Brain pericyte (primary cell): Measurements from ENCODE around the gene MOB2.

Source experiments
- DNase-seq: peaks from one replicate; pipeline ENCODE4 v3.0.0-alpha.2; 2012; ENCODE audit warnings: low read depth, low spot score

The MOB2 gene

GRCh38 chr11:1486054-1486825 is at the start of gene MOB2:
MOB2 (minus strand) TSS chr11:1486779; CDS start chr11:1486556, 223 bp downstream.
- DNase-seq: no peak

GRCh38 chr11:1534682-1535081 is 48.1 kb upstream of the MOB2 start:
- no peak for DNase-seq

DNA sequence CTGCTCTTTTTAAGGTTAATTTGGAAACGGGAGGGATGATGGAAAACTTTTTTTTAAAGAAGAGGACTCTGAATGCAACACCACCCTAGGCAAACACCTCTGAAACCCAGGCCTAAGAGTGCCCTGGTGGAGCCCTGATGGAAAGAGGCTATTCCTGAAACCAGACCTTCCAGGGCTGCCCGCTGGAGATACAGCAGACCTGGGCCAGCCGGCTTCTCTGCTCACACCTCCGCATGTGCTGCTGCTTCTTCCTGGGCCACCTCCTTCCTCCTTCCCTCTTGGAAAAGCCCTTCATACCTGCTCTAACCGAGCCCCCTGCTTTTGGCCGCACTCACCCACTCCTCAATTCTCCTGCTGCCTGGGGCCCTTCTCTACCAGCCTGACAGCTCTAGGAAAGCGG is 47.6 kb upstream of the MOB2 start:
- no peak for DNase-seq

- DNase-seq: no peak
These were observed 46.8 kb upstream of the MOB2 start for GRCh38 chr11:1533342-1533725.

DNA sequence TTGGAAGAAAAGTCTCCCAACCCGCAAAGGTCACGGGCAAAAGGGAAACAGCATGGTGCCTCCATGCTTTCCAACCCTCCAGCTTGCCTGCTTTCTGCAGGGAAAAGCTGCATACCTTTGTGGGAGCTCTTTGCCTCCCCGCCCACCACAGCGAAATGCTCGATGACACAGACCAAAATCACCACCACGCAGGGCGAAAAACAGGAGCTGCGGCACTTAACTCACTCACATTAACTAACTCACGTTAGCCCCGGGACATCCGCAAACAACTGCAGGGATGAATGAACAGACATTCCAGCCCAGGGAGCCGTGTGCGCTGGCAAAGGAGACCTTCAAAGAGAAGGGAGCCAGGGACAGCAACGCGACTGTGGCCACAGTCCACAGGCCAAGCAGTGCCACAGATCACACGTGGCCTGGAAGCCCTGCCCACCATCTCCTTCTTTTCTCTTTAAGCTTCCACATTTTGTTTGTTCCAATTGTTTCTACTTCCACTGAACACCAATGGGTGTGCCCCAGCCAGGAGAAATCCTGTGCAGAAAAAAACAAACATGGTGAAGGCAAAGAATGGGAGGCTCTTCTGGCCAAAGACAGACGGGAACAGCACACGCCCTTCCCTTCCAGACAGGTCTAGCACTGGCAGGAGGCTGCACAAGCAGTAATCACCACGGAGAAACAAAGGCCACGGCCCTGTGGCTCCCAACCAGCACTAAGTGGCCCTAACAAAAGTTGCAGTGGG is 46.2 kb upstream of the MOB2 start:
- DNase-seq: no peak

DNA sequence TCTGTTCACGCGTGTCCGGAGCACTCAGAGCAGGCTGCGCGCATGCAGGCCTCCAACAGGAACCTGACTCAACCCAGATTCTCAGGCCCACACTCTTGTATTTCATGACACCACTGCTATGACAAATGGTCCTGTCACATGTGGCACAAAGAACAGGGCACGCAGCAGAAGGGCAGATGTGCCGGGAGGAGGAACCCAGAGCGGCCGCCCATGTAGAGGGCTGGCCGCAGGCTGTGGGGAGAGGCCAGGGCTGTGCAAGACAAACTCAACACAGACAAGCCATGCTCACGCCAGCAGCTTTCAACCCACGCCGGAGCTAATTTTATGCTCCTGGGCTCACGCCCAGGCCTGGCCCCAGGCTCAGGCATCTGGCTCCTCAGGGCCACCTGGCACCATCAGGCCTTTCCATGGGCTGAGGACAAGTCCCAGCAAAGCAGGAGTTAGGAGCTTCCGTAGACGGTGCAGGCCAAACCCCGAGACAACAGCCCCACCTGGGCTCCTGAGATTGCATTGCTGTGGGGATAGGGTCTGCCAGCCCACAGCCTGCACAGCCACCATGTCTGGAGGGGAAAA is 45.5 kb upstream of the MOB2 start:
- DNase-seq: no peak

GRCh38 chr11:1531449-1532013 is 45.0 kb upstream of the MOB2 start:
- DNase-seq: no peak

DNA sequence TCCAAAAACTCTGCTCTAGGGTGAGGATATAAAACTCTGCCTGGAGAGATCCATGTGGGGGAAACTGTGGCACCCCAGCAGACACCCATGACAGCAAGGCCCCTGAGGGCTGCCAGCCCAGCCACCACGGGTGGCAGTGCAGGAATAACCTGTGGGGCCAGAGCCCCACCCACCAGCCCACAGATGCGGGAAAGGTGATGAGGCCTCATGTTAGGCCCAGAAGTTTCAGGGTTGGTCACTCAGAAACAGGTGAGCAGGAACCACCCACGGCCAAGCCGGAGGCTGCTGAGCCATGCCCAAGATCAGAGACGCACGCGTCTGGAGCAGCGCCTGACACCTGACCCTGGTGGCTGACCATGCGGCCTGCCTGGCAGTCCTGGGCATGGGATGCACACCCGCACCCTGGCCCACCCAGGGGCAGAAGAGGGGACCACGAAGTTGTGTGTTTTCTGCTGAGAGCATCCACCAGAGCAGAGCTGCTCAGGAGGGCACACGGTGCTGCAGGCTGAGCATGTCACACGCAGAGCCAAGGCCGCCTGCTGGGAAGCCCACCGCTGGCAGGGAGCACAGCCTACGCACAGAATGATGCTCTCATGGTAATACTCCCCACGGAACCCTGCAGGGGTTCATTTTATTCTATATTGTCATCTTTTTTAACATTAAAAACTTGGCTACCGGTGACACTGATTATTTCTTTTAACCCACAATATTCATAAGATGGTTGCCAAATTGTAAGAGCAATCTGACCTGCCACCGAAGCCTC is 44.3 kb upstream of the MOB2 start:
- DNase-seq: no peak

DNA sequence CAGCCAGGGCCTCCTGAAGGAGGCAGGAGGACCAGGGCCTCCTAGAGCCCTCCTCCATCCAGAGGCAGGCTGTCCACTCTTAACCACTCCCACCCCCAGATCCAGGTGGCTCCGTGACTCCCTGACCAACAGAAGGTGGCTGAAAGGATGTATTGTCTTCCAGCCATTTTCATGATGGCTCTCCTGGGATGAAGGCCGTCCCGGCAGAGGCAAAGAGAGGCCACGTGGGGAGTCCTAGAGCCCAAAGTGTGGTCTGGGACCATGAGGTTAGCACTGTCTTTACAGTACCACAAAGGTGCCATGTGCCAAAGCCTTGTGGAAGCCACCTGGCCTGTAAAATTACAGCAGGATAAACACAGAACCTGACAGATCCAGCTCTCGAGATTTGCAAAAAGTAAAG is 43.2 kb upstream of the MOB2 start:
- DNase-seq: no peak

GRCh38 chr11:1529286-1529685 is 42.7 kb upstream of the MOB2 start:
- DNase-seq: no peak

DNA sequence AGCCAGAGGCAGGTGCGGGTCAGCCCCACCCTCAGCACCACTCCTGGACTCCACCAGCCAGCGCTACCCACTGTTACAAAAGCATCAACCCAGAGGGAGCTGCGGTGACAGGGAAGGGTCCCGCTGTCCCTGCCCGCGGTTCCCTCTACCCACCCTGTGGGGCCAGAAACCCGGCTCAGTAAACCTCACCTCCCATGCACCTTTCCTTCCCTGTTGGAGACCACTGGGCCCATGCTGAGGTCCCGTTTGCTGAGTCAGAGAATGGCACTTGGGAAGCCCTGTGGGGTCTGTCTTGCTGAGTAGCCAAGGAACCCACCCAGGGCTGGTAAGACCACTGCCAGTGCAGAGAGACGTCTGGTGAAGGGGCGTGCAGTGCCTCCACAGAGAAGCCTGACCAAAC is 42.1 kb upstream of the MOB2 start:
- no peak for DNase-seq

DNA sequence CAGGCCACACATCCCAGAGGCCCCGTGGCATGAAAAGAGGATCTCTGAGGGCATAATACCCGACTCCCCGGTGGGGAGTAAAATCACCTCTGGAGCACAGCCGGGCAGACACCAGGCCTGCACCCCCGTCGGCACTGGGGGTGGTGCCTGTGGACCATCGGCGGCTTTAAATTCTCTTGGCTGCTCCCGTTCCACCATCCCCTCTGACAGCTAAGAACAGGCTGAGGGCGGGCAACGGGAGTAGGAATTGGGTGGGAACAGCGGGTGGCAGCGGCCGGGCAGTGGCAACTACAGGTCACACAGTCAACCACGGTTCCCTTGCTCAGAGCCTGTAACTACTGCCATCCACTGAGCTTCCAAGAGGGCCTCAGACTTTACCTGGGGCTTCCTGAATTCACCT is 40.2 kb upstream of the MOB2 start:
- no peak for DNase-seq

- no peak for DNase-seq
These were observed 37.2 kb upstream of the MOB2 start for GRCh38 chr11:1523779-1524178.

DNA sequence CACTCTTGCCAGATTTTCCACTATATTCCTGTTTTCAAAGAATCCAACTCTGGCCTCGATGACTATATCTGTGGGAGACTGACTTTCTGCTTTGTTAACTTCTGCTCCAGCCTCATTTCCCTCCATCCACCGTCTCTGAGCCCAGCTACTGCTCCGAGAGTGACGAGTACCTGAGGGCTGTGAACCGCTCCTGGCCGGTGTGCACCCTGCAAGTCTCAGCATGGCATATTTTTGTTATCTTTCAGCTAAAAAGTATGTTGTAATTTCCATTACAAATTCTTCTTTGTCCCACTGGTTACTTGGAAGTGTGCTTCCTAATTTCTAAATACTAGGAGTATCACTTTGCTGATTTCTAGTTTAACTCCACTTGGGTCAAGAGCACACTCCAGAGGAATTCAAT is 36.5 kb upstream of the MOB2 start:
- no peak for DNase-seq

DNA sequence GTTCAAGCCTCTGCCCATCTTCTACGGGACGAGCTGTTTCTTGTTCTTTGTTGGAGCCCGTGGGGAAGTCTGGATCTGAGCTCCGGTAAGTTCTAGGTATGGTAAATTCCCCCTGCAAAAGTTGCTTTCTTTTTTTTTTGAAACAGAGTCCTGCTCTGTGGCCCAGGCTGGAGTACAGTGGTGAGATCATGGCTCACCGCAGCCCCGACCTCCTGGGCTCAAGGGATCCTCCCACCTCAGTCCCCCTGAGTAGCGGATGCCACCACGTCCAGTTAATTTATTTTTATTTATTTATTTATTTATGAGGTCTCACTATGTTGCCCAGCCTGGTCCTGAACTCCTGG is 35.5 kb upstream of the MOB2 start:
- no peak for DNase-seq

DNA sequence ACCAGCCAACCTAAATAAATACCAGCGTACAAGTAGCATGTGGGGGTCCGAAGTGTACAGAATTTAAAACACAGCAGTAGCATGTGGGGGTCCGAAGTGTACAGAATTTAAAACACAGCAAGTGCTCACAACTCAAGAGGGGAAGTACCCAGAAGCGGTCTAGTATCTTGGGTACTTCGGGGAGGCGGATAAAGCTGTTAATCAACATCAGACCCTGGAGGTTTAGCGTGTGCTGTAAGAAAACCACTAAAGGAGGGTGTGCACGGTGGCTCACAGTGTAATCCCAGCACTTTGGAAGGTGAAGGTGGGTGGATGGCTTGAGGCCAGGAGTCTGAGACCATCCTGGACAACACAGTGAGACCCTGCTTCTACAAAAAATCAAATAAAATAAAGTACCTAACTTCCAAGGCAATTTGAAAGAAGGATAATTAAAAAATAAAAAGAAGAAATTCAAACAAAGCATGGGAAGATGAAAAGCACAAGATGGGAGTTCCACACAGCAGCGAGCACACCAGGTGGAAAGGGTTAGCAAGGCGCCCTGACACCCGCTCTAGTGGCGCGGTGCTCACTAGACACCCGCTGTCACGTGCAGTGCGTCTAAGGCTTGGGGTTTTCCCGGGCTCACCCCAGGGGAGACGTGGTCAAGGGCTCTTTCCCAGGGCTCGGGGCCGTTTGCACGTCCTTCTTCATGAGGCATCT is 35.0 kb upstream of the MOB2 start:
- DNase-seq: no peak

DNA sequence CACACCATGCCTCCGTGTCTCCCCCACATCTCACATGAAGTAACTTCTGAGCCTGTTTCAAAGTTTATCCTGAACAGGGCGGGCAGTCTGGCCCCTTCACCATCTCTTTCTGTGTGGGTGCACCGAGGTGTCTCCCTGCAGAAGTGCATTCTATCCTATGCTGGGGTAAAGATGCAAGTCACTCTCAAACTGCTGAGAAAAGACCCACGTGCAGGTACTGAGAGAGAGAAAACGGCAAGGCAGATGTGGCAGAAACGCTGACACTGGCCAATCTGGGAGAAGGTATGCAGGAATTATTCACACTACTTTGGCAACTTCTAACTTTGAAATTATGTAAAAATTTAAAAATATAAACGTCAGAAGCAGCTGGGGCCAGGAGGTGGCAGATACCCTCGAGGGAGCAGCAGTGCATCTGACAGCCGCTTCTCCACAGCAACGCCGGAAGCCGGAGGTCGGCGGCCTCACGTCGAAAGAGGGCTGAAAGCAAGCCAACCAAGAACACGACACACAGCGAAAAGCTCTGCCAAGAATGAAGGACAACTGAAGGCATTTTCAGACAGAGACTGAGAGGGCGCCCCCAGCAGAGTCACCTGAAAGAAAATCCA is 34.2 kb upstream of the MOB2 start:
- no peak for DNase-seq

DNA sequence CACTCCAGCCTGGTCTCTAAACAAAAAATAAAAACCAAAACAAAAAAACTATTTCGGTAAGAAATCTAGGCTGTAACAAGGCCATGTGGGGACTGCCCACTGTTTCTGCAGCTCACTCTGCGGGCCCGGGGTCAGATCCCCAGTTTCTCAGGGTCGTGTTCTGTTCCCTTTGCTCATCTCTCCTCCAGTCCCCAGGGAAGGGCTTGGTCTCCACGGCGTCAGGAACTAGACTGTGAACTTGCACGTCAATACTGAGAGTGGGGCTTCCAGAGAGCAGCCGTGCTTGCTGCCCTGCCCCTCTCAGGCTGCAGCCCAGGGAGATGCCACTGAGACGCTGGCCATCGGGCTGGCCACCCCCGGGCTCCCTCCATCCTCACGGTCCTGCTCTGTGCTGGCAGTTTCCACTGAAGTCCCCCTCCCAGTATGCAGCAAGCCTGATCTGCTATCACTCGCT is 33.7 kb upstream of the MOB2 start:
- DNase-seq: no peak

GRCh38 chr11:1519028-1520010 is 32.7 kb upstream of the MOB2 start:
- DNase-seq: no peak

- DNase-seq: no peak
These were observed 31.7 kb upstream of the MOB2 start for GRCh38 chr11:1518301-1518700.
